NCI-H2196 (cell line): ENCODE data around the gene PPP2R3B.
"Not testable (repeated sequence)": the region's sequence is repeated elsewhere in the genome, so short reads cannot be mapped to it uniquely, and the experiment has no call there.

ENCODE experiments used
- DNase-seq: peaks from one replicate; lab custom pipeline; 2025; ENCODE audit not compliant: unreplicated experiment; lab: John Stamatoyannopoulos, UW

PPP2R3B gene

GRCh38 chrX:305781-306613, 80.7 kb downstream of the PPP2R3B start:
- DNase-seq, result not testable (repeated sequence)

- no peak for DNase-seq
Measured at GRCh38 chrX:302975-303374, 83.7 kb downstream of the PPP2R3B start.

- DNase-seq, result no peak
Measured at GRCh38 chrX:300334-300733, 86.4 kb downstream of the PPP2R3B start.

- no peak for DNase-seq
Measured at GRCh38 chrX:298993-299392, 87.7 kb downstream of the PPP2R3B start.

GRCh38 chrX:295136-295535, 91.6 kb downstream of the PPP2R3B start:
- DNase-seq, result no peak

- no peak for DNase-seq
Measured at GRCh38 chrX:292900-293897, 93.5 kb downstream of the PPP2R3B start.

GRCh38 chrX:291411-291901, 95.3 kb downstream of the PPP2R3B start:
- no peak for DNase-seq

GRCh38 chrX:290476-291166, 96.1 kb downstream of the PPP2R3B start:
- DNase-seq, result no peak

- DNase-seq, result no peak
Measured at GRCh38 chrX:288561-288991, 98.1 kb downstream of the PPP2R3B start.

- DNase-seq, result no peak
Measured at GRCh38 chrX:287670-288069, 99.0 kb downstream of the PPP2R3B start.

GRCh38 chrX:285076-285677, 101.5 kb downstream of the PPP2R3B start:
- DNase-seq, result no peak
